HepG2 (cell line): ENCODE measurements around the gene DHX16. TPM values are rescaled to one million over a fixed set of nuclear protein-coding genes. Genes with fewer than 3 reads are reported as not detected.

ENCODE experiments used
- AGO1 ChIP-seq: fragments of 200-400 bp; formaldehyde crosslinking; IDR thresholded peaks from 2 replicates; pipeline ENCODE4 v1.6.1; 2017; ENCODE audit warnings: mild to moderate bottlenecking, low read depth, low read length, moderate library complexity; ENCODE audit not compliant: poor library complexity, severe bottlenecking
- ATF7-NPFF ChIP-seq: sonication (generic); formaldehyde crosslinking; IDR thresholded peaks from 2 replicates; pipeline ENCODE4 v1.8.1; 2023; ENCODE audit warnings: mild to moderate bottlenecking, low read depth, missing genetic modification reagents, moderate library complexity
- FIP1L1 ChIP-seq: fragments of 200-400 bp; formaldehyde crosslinking; IDR thresholded peaks from 2 replicates; pipeline ENCODE4 v1.6.1; 2018; ENCODE audit warnings: low read depth, mild to moderate bottlenecking, low read length, moderate library complexity, borderline replicate concordance; ENCODE audit not compliant: insufficient read depth
- GPBP1L1 ChIP-seq: sonication (generic); formaldehyde crosslinking; IDR thresholded peaks from 2 replicates; pipeline ENCODE4 v1.5.0; 2020; ENCODE audit warnings: mild to moderate bottlenecking, missing genetic modification reagents
- HMG20B ChIP-seq: conservative IDR thresholded peaks from 2 replicates; pipeline ENCODE4 v1.6.1; 2016; ENCODE audit warnings: missing genetic modification reagents, missing compliant biosample characterization
- KDM1A ChIP-seq: IDR thresholded peaks from 2 replicates; pipeline ENCODE4 v1.6.1; 2016; ENCODE audit warnings: missing compliant biosample characterization
- PHF5A ChIP-seq: IDR thresholded peaks from one replicate; pipeline ENCODE4 v1.6.1; 2018; ENCODE audit warnings: low read depth, missing genetic modification reagents; ENCODE audit not compliant: unreplicated experiment
- RERE ChIP-seq: IDR thresholded peaks from 2 replicates; pipeline ENCODE4 v1.6.1; 2016; ENCODE audit warnings: low read depth, missing genetic modification reagents, missing compliant biosample characterization
- RXRA ChIP-seq: sonication (generic); formaldehyde crosslinking; IDR thresholded peaks from 2 replicates; pipeline ENCODE4 v1.5.1; 2020; ENCODE audit warnings: missing genetic modification reagents
- SMARCE1 ChIP-seq: fragments of 450-650 bp; IDR thresholded peaks from 2 replicates; pipeline ENCODE4 v1.6.1; 2017; ENCODE audit warnings: borderline replicate concordance
- SOX6 ChIP-seq, 2 experiments: fragments of 450-650 bp in 1 of 2; sonication (generic) in 1 of 2; formaldehyde crosslinking in 1 of 2; IDR thresholded peaks; 2 replicates each; pipeline versions ENCODE4 v1.4.0 to v1.6.1; 2017 to 2020; ENCODE audit warnings: antibody characterized with exemption in 1 of 2, mild to moderate bottlenecking in 1 of 2, missing genetic modification reagents in 1 of 2
- ZBTB1 ChIP-seq: sonication (generic); formaldehyde crosslinking; IDR thresholded peaks from 2 replicates; pipeline ENCODE4 v1.4.0; 2020; ENCODE audit warnings: missing genetic modification reagents, borderline replicate concordance
- ZBTB10 ChIP-seq: sonication (generic); formaldehyde crosslinking; IDR thresholded peaks from 2 replicates; pipeline ENCODE4 v1.4.0; 2020; ENCODE audit warnings: missing genetic modification reagents, borderline replicate concordance
- ZNF18 ChIP-seq: sonication (generic); formaldehyde crosslinking; IDR thresholded peaks from 2 replicates; pipeline ENCODE4 v1.8.0; 2022; ENCODE audit warnings: mild to moderate bottlenecking, missing genetic modification reagents; ENCODE audit not compliant: insufficient replicate concordance
- ZNF333 ChIP-seq: sonication (generic); formaldehyde crosslinking; IDR thresholded peaks from 2 replicates; pipeline ENCODE4 v1.4.0; 2020; ENCODE audit warnings: mild to moderate bottlenecking, missing genetic modification reagents, borderline replicate concordance
- ZNF431 ChIP-seq: sonication (generic); formaldehyde crosslinking; IDR thresholded peaks from 2 replicates; pipeline ENCODE4 v1.9.0; 2022; ENCODE audit warnings: missing genetic modification reagents, low read depth, mild to moderate bottlenecking, borderline replicate concordance
- polyA plus RNA-seq, 8 experiments: library from polyadenylated mRNA; depleted of rRNA in 3 of 8; stranded (reverse) in 7 of 8; unstranded in 1 of 8; fragments of >200 nt; fragmentation: Illumina TruSeq in 4 of 8; extraction: Trizol in 4 of 8; gene quantifications; 2 replicates each; pipeline versions ENCODE4 v1.2.1 to v1.2.3, GENCODE V29; 2011 to 2016; ENCODE audit warnings: low read depth in 4 of 8, missing spikeins in 1 of 8, mixed read lengths in 1 of 8; ENCODE audit not compliant: insufficient read depth in 1 of 8
- total RNA-seq, 5 experiments: library from RNA; depleted of rRNA; stranded (reverse); fragments of >200 nt; fragmentation: Illumina TruSeq; extraction: Trizol; gene quantifications; 2 replicates each; pipeline ENCODE4 v1.2.3, GENCODE V29; 2016; ENCODE audit warnings: low read depth in 1 of 5

The DHX16 gene
- total and polyA plus RNA-seq, 2 of the 13 experiments (the other 11 are each of a cell fraction or from before 2014, with no cell fraction given), result 57.0 to 58.5 TPM

- TF ChIP-seq ZNF18 (peak; percentile 55), ZBTB1 (CRISPR knock-in tag) (no peak), RERE (CRISPR knock-in tag) (no peak), PHF5A (CRISPR knock-in tag) (peak; percentile 47), AGO1 (peak; percentile 55), GPBP1L1 (CRISPR knock-in tag) (no peak), ATF7-NPFF (no peak), RXRA (CRISPR knock-in tag) (peak; percentile 63), ZNF333 (peak; percentile 84; the same call in 1 of the 2 replicates), SOX6 (IDR thresholded peaks at IDR 0.05) (no peak), SOX6 (CRISPR knock-in tag; IDR thresholded peaks at IDR 0.05) (peak; percentile 79), FIP1L1 (no peak), HMG20B (CRISPR knock-in tag) (no peak), SMARCE1 (0 out of 2 replicates have a peak, but pooled peaks have one; percentile 7), ZBTB10 (no peak), KDM1A (peak; percentile 74; the same call in 1 of the 2 replicates), ZNF431 (CRISPR knock-in tag) (no peak)
These were observed 6.3 kb upstream of the DHX16 start (continued) for GRCh38 chr6:30678964-30679726.
